ENCODE results near the gene SAMD11.
A peak's percentile ranks its signal among the peaks of the same experiment; 100 is the strongest.

The SAMD11 gene

GRCh38 chr1:962381-963300 is 38.9 kb downstream of the SAMD11 start:
- DNase-seq (ENCODE audit: low read depth in 1 of 2, low spot score in 1 of 2): no peak

GRCh38 chr1:963301-963651 is 39.6 kb downstream of the SAMD11 start:
- DNase-seq (ENCODE audit: low read depth in 1 of 2, low spot score in 1 of 2): no peak

DNA sequence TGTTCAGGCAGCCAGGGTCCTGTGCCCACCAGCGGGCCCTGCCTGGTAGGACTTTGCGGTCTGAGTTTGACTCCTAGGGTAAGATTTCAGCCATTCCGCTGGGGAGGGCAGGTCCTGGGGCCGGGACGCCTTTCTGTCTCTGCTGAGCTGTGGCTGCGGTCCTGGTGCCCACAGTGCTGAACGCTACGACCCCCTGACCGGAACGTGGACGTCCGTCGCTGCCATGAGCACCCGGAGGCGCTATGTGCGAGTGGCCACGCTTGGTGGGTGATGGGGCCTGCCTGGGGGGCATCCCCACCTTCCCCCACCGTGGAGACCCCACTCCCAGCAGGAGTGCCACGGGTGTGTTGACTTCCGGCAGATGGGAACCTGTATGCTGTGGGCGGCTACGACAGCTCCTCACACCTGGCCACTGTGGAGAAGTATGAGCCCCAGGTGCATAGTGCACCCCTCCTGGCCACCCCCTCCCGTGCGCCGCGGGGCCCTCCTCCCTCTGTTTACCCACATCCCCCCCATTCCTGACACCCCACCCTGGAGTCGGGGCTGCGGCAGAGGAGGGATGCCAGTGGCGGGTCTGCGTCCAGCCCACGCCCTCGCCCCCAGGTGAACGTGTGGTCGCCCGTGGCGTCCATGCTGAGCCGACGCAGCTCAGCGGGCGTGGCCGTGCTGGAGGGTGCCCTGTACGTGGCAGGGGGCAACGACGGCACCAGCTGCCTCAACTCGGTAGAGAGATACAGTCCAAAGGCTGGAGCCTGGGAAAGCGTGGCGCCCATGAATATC is 40.2 kb downstream of the SAMD11 start:
- DNase-seq (ENCODE audit: low read depth in 1 of 2, low spot score in 1 of 2): no peak

GRCh38 chr1:964691-965525 is 41.2 kb downstream of the SAMD11 start:
- no peak for DNase-seq (ENCODE audit: low read depth in 1 of 2, low spot score in 1 of 2)

DNA sequence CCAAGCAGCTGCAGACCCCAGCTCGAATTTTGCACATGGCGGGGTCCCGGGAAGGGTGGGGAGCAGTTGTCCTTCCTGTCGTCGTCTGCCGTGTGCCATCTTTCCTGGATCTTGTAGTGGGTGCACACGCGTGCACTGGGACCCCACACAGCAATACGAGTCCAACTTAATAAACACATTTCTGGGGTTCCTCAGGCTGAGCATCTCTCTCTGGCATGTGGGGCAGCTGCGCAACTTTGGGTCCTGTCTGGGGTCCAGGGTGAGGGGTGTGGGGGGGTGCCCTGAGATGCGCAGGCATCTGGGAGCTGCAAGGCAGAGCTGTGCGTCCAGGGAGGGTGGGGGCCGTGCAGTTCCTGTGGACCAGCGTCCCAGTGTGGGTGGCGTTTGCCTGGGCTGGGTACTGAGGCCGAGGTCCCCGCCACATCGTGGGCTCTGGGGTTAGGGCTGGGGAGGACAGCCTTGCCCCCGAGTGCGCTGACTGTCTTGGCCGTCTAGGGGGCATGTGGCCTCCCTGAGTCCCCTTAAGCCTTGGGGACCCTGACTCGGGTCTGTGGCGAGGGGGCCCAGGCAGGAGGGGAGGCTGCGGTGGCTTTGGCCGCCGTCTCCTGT is 41.9 kb downstream of the SAMD11 start:
- no peak for DNase-seq (ENCODE audit: low read depth in 1 of 2, low spot score in 1 of 2)

- no peak for DNase-seq (ENCODE audit: low read depth in 1 of 2, low spot score in 1 of 2)
Observed at GRCh38 chr1:966135-966703, 42.5 kb downstream of the SAMD11 start, which contains the start of gene PLEKHN1. Gene PLEKHN1, plus strand, starts transcription at chr1:966482. Its CDS starts 50 bp downstream, at chr1:966532.

GRCh38 chr1:966704-967300 is 43.1 kb downstream of the SAMD11 start:
- DNase-seq (ENCODE audit: low read depth in 1 of 2, low spot score in 1 of 2): peak; percentile 69 to 79

GRCh38 chr1:967466-968343 is 44.0 kb downstream of the SAMD11 start:
- no peak for DNase-seq (ENCODE audit: low read depth in 1 of 2, low spot score in 1 of 2)

GRCh38 chr1:969260-969855 is 45.6 kb downstream of the SAMD11 start:
- DNase-seq (ENCODE audit: low read depth in 1 of 2, low spot score in 1 of 2): no peak

DNA sequence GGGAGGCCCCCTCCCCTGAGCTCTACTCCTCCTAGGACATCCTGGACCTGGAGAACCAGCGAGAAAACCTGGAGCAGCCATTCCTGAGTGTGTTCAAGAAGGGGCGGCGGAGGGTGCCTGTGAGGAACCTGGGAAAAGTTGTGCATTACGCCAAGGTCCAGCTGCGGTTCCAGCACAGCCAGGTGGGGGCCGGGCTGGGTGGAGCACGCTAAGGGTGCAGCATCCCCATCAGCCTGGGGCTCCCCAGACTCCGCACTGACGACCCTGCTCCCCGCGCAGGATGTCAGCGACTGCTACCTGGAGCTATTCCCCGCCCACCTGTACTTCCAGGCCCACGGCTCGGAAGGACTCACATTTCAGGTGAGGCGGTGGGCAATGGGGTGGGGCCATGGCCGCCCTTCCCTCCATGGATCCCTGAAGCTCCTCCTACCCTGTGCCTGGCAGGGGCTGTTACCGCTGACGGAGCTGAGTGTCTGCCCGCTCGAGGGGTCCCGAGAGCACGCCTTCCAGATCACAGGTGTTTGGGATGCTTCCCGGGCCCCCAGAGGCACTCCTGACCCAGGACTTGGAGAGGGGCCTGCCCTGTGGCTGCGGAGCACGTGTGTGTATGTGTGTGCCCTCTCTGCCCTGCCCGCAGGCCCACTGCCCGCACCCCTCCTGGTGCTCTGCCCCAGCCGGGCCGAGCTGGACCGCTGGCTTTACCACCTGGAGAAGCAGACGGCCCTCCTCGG is 46.7 kb downstream of the SAMD11 start:
- no peak for DNase-seq (ENCODE audit: low read depth in 1 of 2, low spot score in 1 of 2)

- DNase-seq (ENCODE audit: low read depth in 1 of 2, low spot score in 1 of 2): no peak
Observed at GRCh38 chr1:970973-971730, 47.4 kb downstream of the SAMD11 start.

- no peak for DNase-seq (ENCODE audit: low read depth in 1 of 2, low spot score in 1 of 2)
Observed at GRCh38 chr1:971751-972506, 48.2 kb downstream of the SAMD11 start.

DNA sequence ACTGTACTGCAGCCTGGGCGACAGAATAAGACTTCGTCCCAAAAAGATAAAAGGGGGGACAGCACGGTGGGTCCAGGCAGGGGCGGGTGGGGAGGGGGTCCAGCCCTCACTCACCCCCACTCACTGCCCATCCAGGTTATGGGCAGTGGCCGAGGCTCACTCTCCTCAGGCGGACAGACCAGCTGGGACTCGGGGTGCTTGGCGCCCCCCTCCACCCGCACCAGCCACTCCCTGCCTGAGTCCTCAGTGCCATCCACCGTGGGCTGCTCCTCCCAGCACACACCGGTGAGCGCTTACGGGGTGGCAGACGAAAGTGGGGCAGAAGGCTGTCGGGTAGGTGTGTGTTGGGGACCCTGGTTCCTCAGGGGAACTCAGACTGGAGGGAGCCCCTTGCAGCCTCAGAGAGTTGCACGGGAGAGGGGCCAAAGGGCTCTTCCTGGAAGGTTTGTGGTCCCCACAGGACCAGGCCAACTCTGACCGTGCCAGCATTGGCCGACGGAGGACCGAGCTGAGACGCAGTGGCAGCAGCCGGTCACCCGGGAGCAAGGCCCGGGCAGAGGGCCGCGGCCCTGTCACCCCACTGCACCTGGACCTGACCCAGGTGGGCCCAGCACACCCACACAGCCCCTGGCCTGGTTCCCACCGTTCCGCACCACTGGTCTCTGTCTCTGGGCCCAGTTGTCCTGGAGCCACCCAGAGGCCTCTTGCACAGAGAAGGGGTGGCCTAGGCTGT is 49.2 kb downstream of the SAMD11 start:
- no peak for DNase-seq (ENCODE audit: low read depth in 1 of 2, low spot score in 1 of 2)

- DNase-seq (ENCODE audit: low read depth in 1 of 2, low spot score in 1 of 2): no peak
Observed at GRCh38 chr1:973459-974292, 50.0 kb downstream of the SAMD11 start.

GRCh38 chr1:974293-974640 is 50.5 kb downstream of the SAMD11 start:
- no peak for DNase-seq (ENCODE audit: low read depth in 1 of 2, low spot score in 1 of 2)
